SHP77 (cell line): ENCODE data around the gene LST1.

Experiments
- DNase-seq, 2 experiments: peaks; one replicate each; lab custom pipeline; 2025; lab: John Stamatoyannopoulos, UW

LST1 gene

GRCh38 chr6:31559958-31560696 lies 25.9 kb upstream of the LST1 start:
- no peak for DNase-seq

GRCh38 chr6:31560697-31561058 lies 25.4 kb upstream of the LST1 start:
- no peak for DNase-seq

GRCh38 chr6:31567531-31568370 lies 18.3 kb upstream of the LST1 start:
- no peak for DNase-seq

- no peak for DNase-seq
Observed at GRCh38 chr6:31568537-31568961, 17.5 kb upstream of the LST1 start.

- DNase-seq, result no peak
Observed at GRCh38 chr6:31569861-31570536, 16.1 kb upstream of the LST1 start.

- no peak for DNase-seq
Observed at GRCh38 chr6:31572041-31572911, 13.8 kb upstream of the LST1 start, which contains the start of gene LTA. TSS of gene LTA (plus strand) at chr6:31572289. CDS start at chr6:31572743, 454 bp downstream.

- no peak for DNase-seq
Observed at GRCh38 chr6:31573239-31574105, 12.6 kb upstream of the LST1 start.

GRCh38 chr6:31574106-31575061 lies 11.7 kb upstream of the LST1 start:
- no peak for DNase-seq

GRCh38 chr6:31575335-31575901 lies 10.7 kb upstream of the LST1 start, which contains the start of gene TNF:
TSS of gene TNF (plus strand) at chr6:31575565. CDS start at chr6:31575742, 177 bp downstream.
- no peak for DNase-seq

- DNase-seq, result no peak
Observed at GRCh38 chr6:31575952-31576685, 10.0 kb upstream of the LST1 start.

GRCh38 chr6:31576897-31577578 lies 9.0 kb upstream of the LST1 start:
- DNase-seq, result no peak

- no peak for DNase-seq
Observed at GRCh38 chr6:31577579-31577966, 8.5 kb upstream of the LST1 start.

GRCh38 chr6:31578184-31579118 lies 7.6 kb upstream of the LST1 start:
- no peak for DNase-seq

GRCh38 chr6:31579119-31579505 lies 7.0 kb upstream of the LST1 start:
- DNase-seq, result no peak

GRCh38 chr6:31579546-31580437 lies 6.3 kb upstream of the LST1 start:
- DNase-seq, result no peak

- DNase-seq, result no peak
Observed at GRCh38 chr6:31580438-31580740, 5.7 kb upstream of the LST1 start.
